ENCODE data around the gene THAP9.
"Not testable (repeated sequence)": the region's sequence is repeated elsewhere in the genome, so short reads cannot be mapped to it uniquely, and the experiment has no call there.

THAP9 gene

GRCh38 chr4:82900411-82901182 is at the start of gene THAP9:
Gene THAP9, plus strand, starts transcription at chr4:82900735. Its CDS starts 68 bp downstream, at chr4:82900803.
- DNase-seq, result peak; percentile 96

- no peak for DNase-seq
Observed at GRCh38 chr4:82851318-82851717, 49.2 kb upstream of the THAP9 start.

- DNase-seq, result no peak
Observed at GRCh38 chr4:82851885-82852750, 48.4 kb upstream of the THAP9 start.

GRCh38 chr4:82852751-82853285 is 47.7 kb upstream of the THAP9 start:
- no peak for DNase-seq

GRCh38 chr4:82860487-82860886 is 40.0 kb upstream of the THAP9 start:
- DNase-seq, result not testable (repeated sequence)

- no peak for DNase-seq
Observed at GRCh38 chr4:82861529-82861928, 39.0 kb upstream of the THAP9 start.

GRCh38 chr4:82864336-82864979 is 36.1 kb upstream of the THAP9 start:
- no peak for DNase-seq

GRCh38 chr4:82865592-82865991 is 34.9 kb upstream of the THAP9 start:
- DNase-seq, result no peak

- DNase-seq, result not testable (repeated sequence)
Observed at GRCh38 chr4:82866033-82866432, 34.5 kb upstream of the THAP9 start.

- DNase-seq, result no peak
Observed at GRCh38 chr4:82866706-82867385, 33.7 kb upstream of the THAP9 start.

GRCh38 chr4:82868572-82868971 is 32.0 kb upstream of the THAP9 start:
- DNase-seq, result no peak

- DNase-seq, result no peak
Observed at GRCh38 chr4:82885410-82885809, 15.1 kb upstream of the THAP9 start.

- no peak for DNase-seq
Observed at GRCh38 chr4:82886147-82886942, 14.2 kb upstream of the THAP9 start.

GRCh38 chr4:82889287-82889686 is 11.2 kb upstream of the THAP9 start:
- no peak for DNase-seq

- no peak for DNase-seq
Observed at GRCh38 chr4:82890528-82890900, 10.0 kb upstream of the THAP9 start.

GRCh38 chr4:82890901-82891706 is 9.4 kb upstream of the THAP9 start, which contains the start of gene SEC31A:
Gene SEC31A, minus strand, starts transcription at chr4:82891153. Its CDS starts 9,217 bp downstream, at chr4:82881936.
- DNase-seq, result peak; percentile 97

- DNase-seq, result no peak
Observed at GRCh38 chr4:82891707-82892466, 8.6 kb upstream of the THAP9 start.

- DNase-seq, result no peak
Observed at GRCh38 chr4:82892467-82892802, 8.1 kb upstream of the THAP9 start.

- DNase-seq, result no peak
Observed at GRCh38 chr4:82893942-82894341, 6.6 kb upstream of the THAP9 start.

- DNase-seq, result no peak
Observed at GRCh38 chr4:82896755-82897154, 3.8 kb upstream of the THAP9 start.

All from stimulated activated CD4-positive, alpha-beta T cell treated with anti-CD3 and anti-CD28 coated beads, Interleukin-4, amount 100 ng/mL, for 1 hour (primary cell).